ENCODE results near the gene FPGS.

Gene FPGS

GRCh38 chr9:127862075-127863011, 59.7 kb downstream of the FPGS start:
- DNase-seq = no peak

GRCh38 chr9:127863191-127863621, 60.5 kb downstream of the FPGS start:
- peak in 1 of 2 experiments; percentile 31 for DNase-seq
